ENCODE results near the gene DAB1.

DAB1 gene

GRCh38 chr1:57157818-57158603 is 265.8 kb downstream of the DAB1 start:
- no peak for DNase-seq

GRCh38 chr1:57156907-57157306 is 267.0 kb downstream of the DAB1 start:
- no peak for DNase-seq

- no peak for DNase-seq
Observed at GRCh38 chr1:57146100-57146499, 277.8 kb downstream of the DAB1 start.

- DNase-seq: no peak
Observed at GRCh38 chr1:57142999-57143398, 280.9 kb downstream of the DAB1 start.

- no peak for DNase-seq
Observed at GRCh38 chr1:57142169-57142568, 281.7 kb downstream of the DAB1 start.

- DNase-seq: no peak
Observed at GRCh38 chr1:57138432-57139078, 285.3 kb downstream of the DAB1 start.

- DNase-seq: no peak
Observed at GRCh38 chr1:57137980-57138379, 285.9 kb downstream of the DAB1 start.

GRCh38 chr1:57134803-57135202 is 289.1 kb downstream of the DAB1 start:
- no peak for DNase-seq

GRCh38 chr1:57133686-57134085 is 290.2 kb downstream of the DAB1 start:
- DNase-seq: no peak

GRCh38 chr1:57132993-57133622 is 290.8 kb downstream of the DAB1 start:
- DNase-seq: no peak

GRCh38 chr1:57131701-57132394 is 292.0 kb downstream of the DAB1 start:
- DNase-seq: no peak

GRCh38 chr1:57131257-57131656 is 292.6 kb downstream of the DAB1 start:
- no peak for DNase-seq

- no peak for DNase-seq
Observed at GRCh38 chr1:57129865-57130264, 294.0 kb downstream of the DAB1 start.

GRCh38 chr1:57127976-57128375 is 295.9 kb downstream of the DAB1 start:
- no peak for DNase-seq

- no peak for DNase-seq
Observed at GRCh38 chr1:57124768-57125446, 299.0 kb downstream of the DAB1 start.

- DNase-seq: no peak
Observed at GRCh38 chr1:57124170-57124569, 299.7 kb downstream of the DAB1 start.

- DNase-seq: no peak
Observed at GRCh38 chr1:57122031-57122430, 301.8 kb downstream of the DAB1 start.

- DNase-seq: no peak
Observed at GRCh38 chr1:57118948-57119603, 304.8 kb downstream of the DAB1 start.

GRCh38 chr1:57117753-57118152 is 306.1 kb downstream of the DAB1 start:
- no peak for DNase-seq

GRCh38 chr1:57116871-57117270 is 307.0 kb downstream of the DAB1 start:
- no peak for DNase-seq

- DNase-seq: no peak
Observed at GRCh38 chr1:57115030-57115614, 308.7 kb downstream of the DAB1 start.

- DNase-seq: no peak
Observed at GRCh38 chr1:57112148-57112547, 311.7 kb downstream of the DAB1 start.
